Stromal cell of bone marrow (primary cell): ENCODE measurements around the gene SGCE.

ENCODE experiments used
- DNase-seq: peaks from one replicate; pipeline ENCODE4 v3.0.0-alpha.2; 2012; ENCODE audit warnings: low read depth

The SGCE gene

DNA sequence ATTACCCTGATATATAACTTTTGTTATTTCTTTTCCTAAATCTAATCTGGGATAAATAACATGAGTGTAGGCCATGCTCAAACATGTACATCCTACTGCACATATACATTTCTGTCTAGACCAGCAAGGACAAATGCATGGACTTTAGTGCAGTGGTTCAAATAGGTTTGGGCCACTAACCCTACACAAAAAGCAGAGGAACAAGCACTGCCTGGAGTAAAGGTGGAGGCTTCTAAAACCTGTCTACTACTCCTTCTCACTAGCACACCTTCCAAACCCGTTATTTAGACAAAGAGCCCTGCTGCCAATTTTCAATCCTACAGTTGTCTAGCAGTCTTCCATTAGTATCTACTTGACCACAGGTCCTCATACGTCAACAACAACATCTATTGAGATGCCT lies 34.8 kb downstream of the SGCE start:
- no peak for DNase-seq

- DNase-seq = peak; percentile 95
These were observed 35.2 kb downstream of the SGCE start for GRCh38 chr7:94620703-94621118.

DNA sequence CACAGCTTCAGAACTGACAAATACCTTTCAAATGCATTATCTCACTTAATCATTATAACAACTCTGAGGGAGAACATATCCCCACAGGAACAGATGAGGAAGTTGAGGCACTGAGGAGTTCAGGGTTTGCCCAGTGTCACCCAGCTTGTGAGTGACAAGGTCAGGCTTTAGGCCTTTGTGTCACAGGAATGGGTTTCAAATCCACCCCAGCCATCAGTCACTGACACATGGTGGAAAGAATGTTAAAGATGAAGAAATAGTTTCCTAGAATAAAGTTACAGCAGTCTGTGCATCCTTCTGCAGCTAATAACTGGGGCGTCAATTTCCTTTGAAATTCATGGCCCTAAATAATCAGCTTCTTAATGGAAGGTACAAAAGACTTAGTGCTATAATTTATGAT lies 37.8 kb downstream of the SGCE start:
- no peak for DNase-seq

DNA sequence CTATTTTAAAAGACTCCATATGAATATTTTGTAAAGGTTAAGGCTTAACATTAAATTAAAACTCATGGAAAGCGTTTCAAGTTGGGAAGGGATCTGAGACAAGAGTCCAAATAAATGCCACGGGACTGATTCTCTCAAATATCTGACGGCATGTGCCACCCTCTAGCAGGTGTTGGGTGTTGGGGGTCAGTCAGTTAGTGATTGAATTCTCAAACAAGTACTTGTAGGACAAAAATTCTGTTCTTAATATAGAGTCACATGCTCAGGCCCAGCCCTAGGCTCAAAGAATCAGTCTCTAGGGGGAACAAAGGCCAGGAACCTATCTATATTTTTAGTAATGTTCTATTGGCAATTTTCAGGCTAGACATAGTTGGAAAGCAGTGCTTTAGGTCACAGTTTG lies 39.1 kb downstream of the SGCE start:
- DNase-seq = no peak

- no peak for DNase-seq
These were observed 40.3 kb downstream of the SGCE start for GRCh38 chr7:94615666-94616065.

GRCh38 chr7:94612661-94613060 lies 43.3 kb downstream of the SGCE start:
- no peak for DNase-seq

DNA sequence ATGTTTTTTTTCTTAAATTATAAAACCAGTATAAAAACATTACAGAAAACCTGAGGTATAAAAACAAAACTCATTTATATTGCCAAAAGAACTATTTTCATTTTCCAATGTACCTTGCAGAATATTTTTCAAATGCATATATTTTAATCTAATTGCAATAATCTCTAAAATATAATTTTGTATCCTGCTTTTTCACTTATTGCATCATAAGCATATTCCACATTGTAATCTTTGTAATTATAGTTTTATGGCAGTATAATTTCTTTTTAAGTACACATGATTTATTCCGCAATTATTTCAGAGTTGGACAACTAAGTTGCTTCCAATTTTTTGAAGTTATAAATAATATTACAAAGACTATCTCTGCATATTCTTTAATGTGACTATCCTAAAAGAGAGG lies 43.7 kb downstream of the SGCE start:
- no peak for DNase-seq

- no peak for DNase-seq
These were observed 46.4 kb downstream of the SGCE start for GRCh38 chr7:94609561-94609960.

DNA sequence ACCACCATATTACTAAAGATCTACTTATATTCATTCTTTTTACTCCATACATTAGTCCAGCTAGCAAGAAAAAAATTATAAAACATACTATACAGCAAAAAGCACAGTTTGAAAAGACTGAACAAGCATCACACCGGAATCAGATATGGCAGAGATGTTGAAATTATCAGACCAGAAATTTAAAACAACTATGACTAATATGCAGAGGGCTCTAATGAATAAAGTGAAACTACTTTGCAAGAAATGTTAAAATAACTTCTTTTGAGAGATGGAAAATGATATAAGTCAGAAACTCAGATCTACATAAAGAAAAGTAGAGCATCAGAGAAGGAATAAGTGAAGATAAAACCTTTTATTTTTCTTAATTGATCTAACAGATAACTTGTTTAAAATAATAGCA lies 50.9 kb downstream of the SGCE start:
- peak; percentile 6 for DNase-seq

GRCh38 chr7:94602181-94602580 lies 53.8 kb downstream of the SGCE start:
- no peak for DNase-seq

DNA sequence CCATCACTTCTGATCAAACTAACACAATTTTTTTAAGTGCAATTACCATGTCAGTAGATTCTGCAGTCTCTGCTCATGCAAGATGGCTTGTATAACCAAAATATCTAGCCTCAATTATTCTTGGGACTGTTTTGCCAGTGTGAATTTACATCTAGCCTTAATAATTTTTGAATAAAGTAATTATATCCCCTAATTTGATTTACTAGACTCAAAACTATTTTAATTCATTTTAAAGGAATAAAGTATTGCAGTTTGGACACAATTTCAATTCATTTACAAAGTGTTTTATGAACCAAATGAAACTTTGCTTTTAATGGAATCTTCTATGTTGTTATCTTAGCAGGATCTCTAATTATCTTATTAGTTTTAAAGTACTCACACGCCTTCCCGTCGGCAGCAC lies 55.7 kb downstream of the SGCE start:
- no peak for DNase-seq

- no peak for DNase-seq
These were observed 60.2 kb downstream of the SGCE start for GRCh38 chr7:94595717-94596116.

DNA sequence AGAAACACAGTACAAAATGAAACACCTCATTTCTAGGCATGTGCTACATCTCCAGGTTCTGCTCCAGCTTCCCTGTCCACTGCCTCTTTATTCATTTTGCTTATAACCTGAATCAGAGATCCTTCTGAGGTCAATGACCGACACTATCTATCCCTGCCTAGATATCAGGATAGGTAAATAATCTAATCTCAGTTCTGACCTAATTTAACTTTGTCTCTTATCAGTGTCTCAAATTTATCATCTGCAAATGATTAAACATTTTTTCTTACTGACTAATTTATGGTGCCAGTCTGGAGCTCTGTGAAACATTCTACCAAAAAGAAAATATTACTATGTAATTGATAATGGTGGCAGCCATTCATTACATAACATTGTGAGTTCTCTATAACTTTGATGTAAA lies 61.1 kb downstream of the SGCE start:
- no peak for DNase-seq

GRCh38 chr7:94591176-94591575 lies 64.8 kb downstream of the SGCE start:
- no peak for DNase-seq

GRCh38 chr7:94590526-94591162 lies 65.3 kb downstream of the SGCE start:
- DNase-seq = no peak

- DNase-seq = no peak
These were observed 67.9 kb downstream of the SGCE start for GRCh38 chr7:94588075-94588474.

DNA sequence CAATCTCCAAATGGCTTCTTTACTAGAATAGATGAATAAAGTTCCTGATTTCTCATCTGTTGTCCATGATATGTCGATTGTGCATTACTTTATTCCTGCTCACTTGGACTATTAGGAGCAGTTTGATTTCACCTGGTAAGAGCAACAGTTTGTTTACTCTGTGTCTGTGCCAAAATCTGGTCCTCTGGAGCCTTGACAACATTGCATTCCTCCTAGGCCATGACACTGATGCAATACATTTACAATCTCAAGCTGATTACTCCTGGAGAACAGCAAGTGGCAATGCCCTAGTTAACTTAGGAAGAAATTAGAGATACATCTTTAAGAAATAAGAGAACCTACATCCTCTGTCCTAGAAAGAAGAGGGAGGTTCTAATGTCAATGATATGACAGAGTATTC lies 71.8 kb downstream of the SGCE start:
- DNase-seq = no peak

GRCh38 chr7:94580601-94581000 lies 75.3 kb downstream of the SGCE start:
- no peak for DNase-seq

DNA sequence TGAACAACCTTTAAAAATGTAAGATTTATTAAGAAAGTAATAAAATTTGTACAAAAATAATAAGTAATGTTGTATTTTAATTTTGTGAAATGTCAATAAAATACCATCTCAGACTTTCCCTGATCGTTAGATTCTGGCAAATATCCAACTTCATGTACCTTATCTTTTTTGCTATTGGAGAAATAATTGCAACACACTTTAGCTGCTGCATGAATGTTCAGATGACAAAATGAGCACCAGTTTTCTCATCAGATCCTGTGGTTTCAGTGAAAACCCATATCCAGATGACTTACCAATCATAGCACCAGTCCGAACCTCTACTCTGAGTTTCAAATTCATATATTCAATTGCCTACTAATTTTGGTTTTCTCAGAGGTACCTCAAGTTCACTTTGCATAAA lies 76.5 kb downstream of the SGCE start:
- no peak for DNase-seq

GRCh38 chr7:94578614-94579013 lies 77.3 kb downstream of the SGCE start:
- DNase-seq = no peak

- no peak for DNase-seq
These were observed 78.6 kb downstream of the SGCE start for GRCh38 chr7:94577357-94577756.

DNA sequence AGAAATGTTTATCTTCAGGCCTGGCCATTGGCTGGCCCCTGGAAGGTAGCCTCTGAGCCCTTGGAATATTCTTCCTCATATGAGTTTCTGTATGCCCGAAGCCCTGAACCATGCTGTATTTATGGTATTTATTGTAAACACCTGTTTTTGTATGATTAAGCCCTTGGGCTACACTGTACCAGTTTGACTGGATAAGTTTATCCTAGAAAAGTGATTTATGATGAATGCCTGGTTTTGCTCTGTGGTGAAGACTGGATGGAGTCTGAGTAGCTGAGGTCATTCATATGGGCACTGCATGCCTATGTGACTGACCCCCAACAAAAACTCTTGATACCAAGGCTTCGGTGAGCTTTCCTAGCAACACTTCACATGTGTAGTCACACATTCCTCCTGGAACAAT lies 79.6 kb downstream of the SGCE start:
- no peak for DNase-seq

GRCh38 chr7:94575646-94576045 lies 80.3 kb downstream of the SGCE start:
- no peak for DNase-seq

GRCh38 chr7:94571816-94572215 lies 84.1 kb downstream of the SGCE start:
- no peak for DNase-seq

DNA sequence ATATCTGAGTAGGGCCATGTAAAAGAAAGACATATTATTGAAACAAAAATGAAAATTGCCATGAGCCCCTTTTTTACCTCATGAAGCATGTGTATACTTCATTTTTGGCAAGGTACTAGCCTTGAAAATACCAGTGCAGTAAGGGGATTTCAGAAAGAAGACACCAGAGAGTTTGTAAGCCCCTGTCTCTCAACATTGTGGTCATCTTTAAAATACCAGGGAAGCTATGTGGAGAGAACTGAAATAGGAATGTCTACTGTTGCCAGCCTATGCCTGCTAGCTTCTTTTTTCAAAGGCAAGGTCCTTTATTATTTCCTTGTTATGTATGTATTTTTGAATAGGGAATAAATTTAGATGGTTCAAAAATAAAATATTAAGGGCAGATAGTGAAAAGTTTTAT lies 88.5 kb downstream of the SGCE start:
- no peak for DNase-seq
